Right lobe of liver (tissue), 4 donors: ENCODE data around the gene SH3RF1.

ENCODE experiments used
- CTCF ChIP-seq, 4 donors: fragments of 200-600 bp in 3 of 4; fragments of 450-650 bp in 1 of 4; IDR thresholded peaks; one replicate each; pipeline versions ENCODE4 v1.5.1 to v1.8.0; 2016 to 2022; ENCODE audit warnings: antibody characterized with exemption in 4 of 4, mild to moderate bottlenecking in 2 of 4
- POLR2A ChIP-seq: fragments of 450-650 bp; IDR thresholded peaks from one replicate; pipeline ENCODE4 v1.6.1; 2017; ENCODE audit warnings: antibody characterized with exemption, mild to moderate bottlenecking
- donor health status: DM: no; HTN: no; CAD: no.
- donor health status: DM: no; HTN: no; CAD: no.
- donor health status: DM: no; HTN: yes; CAD: no.

- no peak for TF ChIP-seq CTCF (IDR thresholded peaks at IDR 0.05)
- TF ChIP-seq POLR2A: no peak
These were observed 210.2 kb downstream of the SH3RF1 start for GRCh38 chr4:169060391-169061091.
